Skeletal muscle cell (primary cell): Measurements from ENCODE around the gene RPTOR.

ENCODE experiments used
- DNase-seq: peaks from one replicate; pipeline ENCODE4 v3.0.0-alpha.2; 2010; ENCODE audit warnings: low read depth
- H3K4me3 ChIP-seq: 2 replicates; pipeline ENCODE4 v1.5.1; 2011; ENCODE audit warnings: low read depth, mild to moderate bottlenecking, control low read depth, low read length, moderate library complexity

Gene RPTOR

GRCh38 chr17:80992077-80992947, 447.7 kb downstream of the RPTOR start:
- peak overlapping the region; percentile 72 for H3K4me3 ChIP-seq
- DNase-seq = no peak

GRCh38 chr17:80992948-80993624, 448.4 kb downstream of the RPTOR start:
- H3K4me3 ChIP-seq = peak overlapping the region; percentile 72
- no peak for DNase-seq

GRCh38 chr17:80995131-80995530, 450.5 kb downstream of the RPTOR start:
- no peak for DNase-seq
- no peak overlapping the region for H3K4me3 ChIP-seq

- H3K4me3 ChIP-seq = no peak overlapping the region
- DNase-seq = no peak
These were observed 452.0 kb downstream of the RPTOR start for GRCh38 chr17:80996422-80997305.

GRCh38 chr17:80997424-80998117, 452.9 kb downstream of the RPTOR start:
- no peak for DNase-seq
- no peak overlapping the region for H3K4me3 ChIP-seq

GRCh38 chr17:80998118-80998747, 453.6 kb downstream of the RPTOR start:
- no peak overlapping the region for H3K4me3 ChIP-seq
- DNase-seq = no peak

GRCh38 chr17:80998748-80999535, 454.3 kb downstream of the RPTOR start:
- H3K4me3 ChIP-seq = no peak overlapping the region
- DNase-seq = no peak

GRCh38 chr17:80999536-81000333, 455.1 kb downstream of the RPTOR start:
- H3K4me3 ChIP-seq = no peak overlapping the region
- DNase-seq = no peak

GRCh38 chr17:81000334-81000630, 455.6 kb downstream of the RPTOR start:
- H3K4me3 ChIP-seq = no peak overlapping the region

GRCh38 chr17:81000631-81001357, 456.2 kb downstream of the RPTOR start:
- no peak for DNase-seq
- H3K4me3 ChIP-seq = no peak overlapping the region

More at GRCh38 chr17:81000334-81000630, 455.6 kb downstream of the RPTOR start:
- no peak for DNase-seq

GRCh38 chr17:81002013-81002384, 457.4 kb downstream of the RPTOR start:
- no peak overlapping the region for H3K4me3 ChIP-seq
- DNase-seq = no peak

- H3K4me3 ChIP-seq = no peak overlapping the region
- no peak for DNase-seq
These were observed 458.0 kb downstream of the RPTOR start for GRCh38 chr17:81002409-81003361.

GRCh38 chr17:81003711-81004475, 459.3 kb downstream of the RPTOR start:
- DNase-seq = no peak
- H3K4me3 ChIP-seq = peak overlapping the region; percentile 30

- no peak for DNase-seq
These were observed 462.3 kb downstream of the RPTOR start for GRCh38 chr17:81006891-81007290.

GRCh38 chr17:81008140-81008539, 463.5 kb downstream of the RPTOR start:
- H3K4me3 ChIP-seq = no peak overlapping the region
- no peak for DNase-seq

More at GRCh38 chr17:81006891-81007290, 462.3 kb downstream of the RPTOR start:
- no peak overlapping the region for H3K4me3 ChIP-seq
